Measurements from ENCODE around the gene FERMT3.

FERMT3 gene

GRCh38 chr11:64220271-64220670, 13.8 kb downstream of the FERMT3 start:
- Histone ChIP-seq H3K36me3 (replicated peaks; ENCODE audit: insufficient read depth, low read length) (no peaks in the 10 kb centered on the region), H3K4me2 (ENCODE audit: low read depth, low read length) (no peak overlapping the region), H3K27ac (ENCODE audit: low read length) (no peak overlapping the region), H3K79me2 (ENCODE audit: low read length) (peaks cover 3% of the 10 kb centered on the region), H3K9me2 (replicated peaks; ENCODE audit: insufficient read depth, low read length) (no peaks in the 10 kb centered on the region), H3K4me3 (ENCODE audit: low read length) (no peak overlapping the region), H3K27me3 (replicated peaks; ENCODE audit: insufficient read depth, low read length) (no peaks in the 10 kb centered on the region), H3K9me3 (replicated peaks; ENCODE audit: insufficient read depth, low read length) (no peaks in the 10 kb centered on the region), H3K9ac (ENCODE audit: low read length) (no peak overlapping the region), H4K20me1 (ENCODE audit: insufficient read depth, low read length) (no peaks in the 10 kb centered on the region), H2AFZ (ENCODE audit: low read length) (no peak overlapping the region), H3K4me1 (ENCODE audit: low read length) (no peaks in the 10 kb centered on the region), H3F3A (ENCODE audit: insufficient read depth, low read length) (no peaks in the 10 kb centered on the region)
- TF ChIP-seq, protein P1, sequence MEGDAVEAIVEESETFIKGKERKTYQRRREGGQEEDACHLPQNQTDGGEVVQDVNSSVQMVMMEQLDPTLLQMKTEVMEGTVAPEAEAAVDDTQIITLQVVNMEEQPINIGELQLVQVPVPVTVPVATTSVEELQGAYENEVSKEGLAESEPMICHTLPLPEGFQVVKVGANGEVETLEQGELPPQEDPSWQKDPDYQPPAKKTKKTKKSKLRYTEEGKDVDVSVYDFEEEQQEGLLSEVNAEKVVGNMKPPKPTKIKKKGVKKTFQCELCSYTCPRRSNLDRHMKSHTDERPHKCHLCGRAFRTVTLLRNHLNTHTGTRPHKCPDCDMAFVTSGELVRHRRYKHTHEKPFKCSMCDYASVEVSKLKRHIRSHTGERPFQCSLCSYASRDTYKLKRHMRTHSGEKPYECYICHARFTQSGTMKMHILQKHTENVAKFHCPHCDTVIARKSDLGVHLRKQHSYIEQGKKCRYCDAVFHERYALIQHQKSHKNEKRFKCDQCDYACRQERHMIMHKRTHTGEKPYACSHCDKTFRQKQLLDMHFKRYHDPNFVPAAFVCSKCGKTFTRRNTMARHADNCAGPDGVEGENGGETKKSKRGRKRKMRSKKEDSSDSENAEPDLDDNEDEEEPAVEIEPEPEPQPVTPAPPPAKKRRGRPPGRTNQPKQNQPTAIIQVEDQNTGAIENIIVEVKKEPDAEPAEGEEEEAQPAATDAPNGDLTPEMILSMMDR (IDR thresholded peaks at IDR 0.05; ENCODE audit: low read length), result no peak
- TF ChIP-seq EZH2 (optimal IDR thresholded peaks at IDR 0.05; ENCODE audit: low read depth, low read length) (no peak), EZH2phosphoT487 (IDR thresholded peaks at IDR 0.05; ENCODE audit: low read length) (no peak)
- DNase-seq, result no peak

GRCh38 chr11:64220798-64221197, 14.3 kb downstream of the FERMT3 start:
- H3K4me1 ChIP-seq (ENCODE audit: low read length), result no peaks in the 10 kb centered on the region

GRCh38 chr11:64222651-64223000, 16.1 kb downstream of the FERMT3 start:
- H3K4me3 ChIP-seq (ENCODE audit: low read length), result no peak overlapping the region
- no peaks in the 10 kb centered on the region for H3K9me2 ChIP-seq (replicated peaks; ENCODE audit: insufficient read depth, low read length)
- no peak for DNase-seq
- H3K27ac ChIP-seq (ENCODE audit: low read length), result no peak overlapping the region
- H2AFZ ChIP-seq (ENCODE audit: low read length), result no peak overlapping the region
- TF ChIP-seq EZH2 (optimal IDR thresholded peaks at IDR 0.05; ENCODE audit: low read depth, low read length) (no peak), EZH2phosphoT487 (IDR thresholded peaks at IDR 0.05; ENCODE audit: low read length) (no peak)
- TF ChIP-seq, protein P1 (IDR thresholded peaks at IDR 0.05; ENCODE audit: low read length), result no peak
- H3K27me3 ChIP-seq (replicated peaks; ENCODE audit: insufficient read depth, low read length), result no peaks in the 10 kb centered on the region
- peaks cover 25% of the 10 kb centered on the region for H3K79me2 ChIP-seq (ENCODE audit: low read length)
- H3K36me3 ChIP-seq (replicated peaks; ENCODE audit: insufficient read depth, low read length), result no peaks in the 10 kb centered on the region
- H3K9ac ChIP-seq (ENCODE audit: low read length), result no peak overlapping the region
- H4K20me1 ChIP-seq (ENCODE audit: insufficient read depth, low read length), result no peaks in the 10 kb centered on the region
- no peak overlapping the region for H3K4me2 ChIP-seq (ENCODE audit: low read depth, low read length)
- H3K4me1 ChIP-seq (ENCODE audit: low read length), result peaks cover 10% of the 10 kb centered on the region
- H3F3A ChIP-seq (ENCODE audit: insufficient read depth, low read length), result no peaks in the 10 kb centered on the region
- H3K9me3 ChIP-seq (replicated peaks; ENCODE audit: insufficient read depth, low read length), result no peaks in the 10 kb centered on the region

More at GRCh38 chr11:64220798-64221197, 14.3 kb downstream of the FERMT3 start:
- Histone ChIP-seq H3K27me3 (replicated peaks; ENCODE audit: insufficient read depth, low read length) (no peaks in the 10 kb centered on the region), H3K79me2 (ENCODE audit: low read length) (peaks cover 9% of the 10 kb centered on the region), H3K9me3 (replicated peaks; ENCODE audit: insufficient read depth, low read length) (no peaks in the 10 kb centered on the region), H4K20me1 (ENCODE audit: insufficient read depth, low read length) (no peaks in the 10 kb centered on the region), H3K4me3 (ENCODE audit: low read length) (no peak overlapping the region), H3K9me2 (replicated peaks; ENCODE audit: insufficient read depth, low read length) (no peaks in the 10 kb centered on the region), H3K4me2 (ENCODE audit: low read depth, low read length) (no peak overlapping the region), H3K27ac (ENCODE audit: low read length) (no peak overlapping the region), H2AFZ (ENCODE audit: low read length) (no peak overlapping the region), H3K9ac (ENCODE audit: low read length) (no peak overlapping the region), H3F3A (ENCODE audit: insufficient read depth, low read length) (no peaks in the 10 kb centered on the region), H3K36me3 (replicated peaks; ENCODE audit: insufficient read depth, low read length) (no peaks in the 10 kb centered on the region)
- TF ChIP-seq, protein P1 (IDR thresholded peaks at IDR 0.05; ENCODE audit: low read length), result no peak
- TF ChIP-seq EZH2phosphoT487 (IDR thresholded peaks at IDR 0.05; ENCODE audit: low read length) (no peak), EZH2 (optimal IDR thresholded peaks at IDR 0.05; ENCODE audit: low read depth, low read length) (no peak)
- DNase-seq, result no peak

Measured in MM.1S (cell line).